ENCODE results near the gene TNFRSF4. TPM values are rescaled to one million over a fixed set of nuclear protein-coding genes. Genes with fewer than 3 reads are reported as not detected.

The TNFRSF4 gene
- total and polyA plus RNA-seq, 2 of the 13 experiments (the other 11 are each of a cell fraction or from before 2014, with no cell fraction given) = not detected

- TF ChIP-seq ZBED4 (CRISPR knock-in tag; IDR thresholded peaks at IDR 0.05; ENCODE audit: borderline replicate concordance) (peak; percentile 76), ZNF414 (CRISPR knock-in tag; IDR thresholded peaks at IDR 0.05) (peak; percentile 98), NFKBIZ (CRISPR knock-in tag; IDR thresholded peaks at IDR 0.05) (peak; percentile 59; the same call in 1 of the 2 replicates), ZNF263 (CRISPR knock-in tag; IDR thresholded peaks at IDR 0.05) (peak; percentile 28; the same call in 1 of the 2 replicates), MTERF4 (CRISPR knock-in tag; IDR thresholded peaks at IDR 0.05) (peak; percentile 70; the same call in 1 of the 2 replicates), ZNF75D (CRISPR knock-in tag; IDR thresholded peaks at IDR 0.05; ENCODE audit: borderline replicate concordance) (no peak), CTCF (CRISPR knock-in tag; IDR thresholded peaks at IDR 0.05) (peak; percentile 45; the same call in 1 of the 2 replicates), ZSCAN20 (CRISPR knock-in tag; IDR thresholded peaks at IDR 0.05; ENCODE audit: borderline replicate concordance) (no peak), ETV5 (CRISPR knock-in tag; IDR thresholded peaks at IDR 0.05; ENCODE audit: borderline replicate concordance) (0 out of 2 replicates have a peak, but pooled peaks have one; percentile 42), REL (CRISPR knock-in tag; conservative IDR thresholded peaks at IDR 0.05) (no peak), ZNF292 (CRISPR knock-in tag; IDR thresholded peaks at IDR 0.05; ENCODE audit: borderline replicate concordance, low read depth) (peak; percentile 38; the same call in 1 of the 2 replicates), BCLAF1 (IDR thresholded peaks at IDR 0.05) (no peak), PAF1 (CRISPR knock-in tag; IDR thresholded peaks at IDR 0.05) (no peak), GATA4 (IDR thresholded peaks at IDR 0.05; ENCODE audit: borderline replicate concordance, low read depth) (0 out of 2 replicates have a peak, but pooled peaks have one; percentile 19), ATF7 (IDR thresholded peaks at IDR 0.05) (no peak), ATF7 (CRISPR knock-in tag; IDR thresholded peaks at IDR 0.05) (no peak; the same call in 1 of the 2 replicates), IKZF4 (CRISPR knock-in tag; IDR thresholded peaks at IDR 0.05; ENCODE audit: borderline replicate concordance, low read depth, not compliant biosample characterization) (no peak), ZFX (CRISPR knock-in tag; IDR thresholded peaks at IDR 0.05; ENCODE audit: low read depth) (peak; percentile 83)
Observed at GRCh38 chr1:1237874-1238701, 24.1 kb upstream of the TNFRSF4 start (continued).
